A204.1 (cell line): ENCODE data around the gene EXOC6.
A peak's percentile ranks its signal among the peaks of the same experiment; 100 is the strongest.
"Not testable (repeated sequence)": the region's sequence is repeated elsewhere in the genome, so short reads cannot be mapped to it uniquely, and the experiment has no call there.

ENCODE experiments used
- FAIRE-seq: peaks from 2 replicates; lab custom pipeline; 2012; peaks lifted over from hg19 to GRCh38; lab: Jason Lieb, UNC

The EXOC6 gene

DNA sequence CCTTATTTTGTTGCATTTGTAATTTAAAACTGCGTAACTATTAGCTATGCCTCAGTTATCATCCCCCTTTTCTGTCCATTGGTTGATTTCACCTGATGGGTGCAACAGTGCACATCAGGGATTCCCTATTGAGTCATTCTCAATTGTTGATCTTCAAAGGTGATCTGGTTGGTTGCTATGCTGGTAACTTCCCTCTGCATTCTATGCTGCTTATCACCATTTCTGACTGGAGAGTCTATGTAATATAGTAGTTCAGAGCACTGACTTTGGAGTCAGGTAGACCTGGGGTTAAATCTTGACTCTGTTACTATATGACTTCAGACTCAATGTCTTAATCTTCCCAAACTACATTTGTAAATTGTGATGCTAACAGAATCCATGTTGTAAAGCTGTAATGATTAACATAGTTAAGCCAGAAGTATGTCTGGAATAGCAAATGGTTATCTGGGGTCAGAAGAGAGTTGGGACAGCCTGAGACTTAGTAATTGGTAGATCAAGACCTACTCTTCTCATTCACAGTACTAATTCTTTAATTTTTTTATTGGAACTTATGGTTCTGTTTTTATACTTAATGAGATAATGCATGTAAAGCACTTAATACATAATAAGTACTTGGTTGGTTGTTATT lies 38.1 kb downstream of the EXOC6 start:
- FAIRE-seq: no peak

- no peak for FAIRE-seq
Observed at GRCh38 chr10:92890471-92890870, 42.2 kb downstream of the EXOC6 start.

GRCh38 chr10:92891885-92892690 lies 43.8 kb downstream of the EXOC6 start:
- no peak for FAIRE-seq

- no peak for FAIRE-seq
Observed at GRCh38 chr10:92892691-92893054, 44.4 kb downstream of the EXOC6 start.

GRCh38 chr10:92894081-92894655 lies 45.8 kb downstream of the EXOC6 start:
- FAIRE-seq: no peak

GRCh38 chr10:92897916-92898315 lies 49.6 kb downstream of the EXOC6 start:
- FAIRE-seq: no peak

DNA sequence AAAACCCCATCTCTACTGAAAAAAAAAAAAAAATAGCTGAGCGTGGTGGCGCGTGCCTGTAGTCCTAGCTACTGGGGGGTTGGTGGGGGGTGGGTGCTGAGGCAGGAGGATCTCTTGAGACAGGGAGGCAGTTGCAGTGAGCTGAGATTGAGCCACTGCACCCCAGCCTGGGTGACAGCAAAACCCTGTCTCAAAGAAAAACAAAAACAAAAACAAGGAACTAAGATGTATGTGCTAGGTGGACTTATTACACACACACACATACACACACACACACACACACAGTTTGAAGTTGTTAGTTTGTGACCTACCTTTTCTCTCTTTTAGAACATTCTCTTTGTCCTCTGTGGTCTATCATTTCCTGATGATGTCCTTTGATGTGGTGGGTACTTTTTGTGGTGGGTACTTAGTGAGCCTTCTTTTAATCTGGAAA lies 53.5 kb downstream of the EXOC6 start:
- no peak for FAIRE-seq

GRCh38 chr10:92903633-92904032 lies 55.3 kb downstream of the EXOC6 start:
- FAIRE-seq: no peak

GRCh38 chr10:92907280-92907679 lies 59.0 kb downstream of the EXOC6 start:
- no peak for FAIRE-seq

GRCh38 chr10:92912631-92913030 lies 64.3 kb downstream of the EXOC6 start:
- not testable (repeated sequence) for FAIRE-seq

DNA sequence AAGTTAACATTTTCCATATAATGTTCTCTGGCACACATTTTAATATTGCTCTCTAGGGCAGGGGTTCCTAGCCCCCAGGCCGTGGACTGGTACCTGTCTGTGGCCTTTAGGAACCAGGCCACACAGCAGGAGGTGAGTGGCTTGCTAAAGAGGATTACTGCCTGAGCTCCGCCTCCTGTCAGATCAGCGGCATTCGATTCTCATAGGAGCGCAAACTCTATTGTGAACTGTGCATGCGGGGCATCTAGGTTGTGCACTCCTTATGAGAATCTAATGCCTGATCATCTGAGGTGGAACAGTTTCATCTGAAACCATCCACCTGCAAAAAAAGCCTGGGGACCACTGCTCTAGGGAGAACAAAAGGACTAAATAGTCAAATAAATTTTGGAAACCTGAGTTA lies 65.7 kb downstream of the EXOC6 start:
- no peak for FAIRE-seq

DNA sequence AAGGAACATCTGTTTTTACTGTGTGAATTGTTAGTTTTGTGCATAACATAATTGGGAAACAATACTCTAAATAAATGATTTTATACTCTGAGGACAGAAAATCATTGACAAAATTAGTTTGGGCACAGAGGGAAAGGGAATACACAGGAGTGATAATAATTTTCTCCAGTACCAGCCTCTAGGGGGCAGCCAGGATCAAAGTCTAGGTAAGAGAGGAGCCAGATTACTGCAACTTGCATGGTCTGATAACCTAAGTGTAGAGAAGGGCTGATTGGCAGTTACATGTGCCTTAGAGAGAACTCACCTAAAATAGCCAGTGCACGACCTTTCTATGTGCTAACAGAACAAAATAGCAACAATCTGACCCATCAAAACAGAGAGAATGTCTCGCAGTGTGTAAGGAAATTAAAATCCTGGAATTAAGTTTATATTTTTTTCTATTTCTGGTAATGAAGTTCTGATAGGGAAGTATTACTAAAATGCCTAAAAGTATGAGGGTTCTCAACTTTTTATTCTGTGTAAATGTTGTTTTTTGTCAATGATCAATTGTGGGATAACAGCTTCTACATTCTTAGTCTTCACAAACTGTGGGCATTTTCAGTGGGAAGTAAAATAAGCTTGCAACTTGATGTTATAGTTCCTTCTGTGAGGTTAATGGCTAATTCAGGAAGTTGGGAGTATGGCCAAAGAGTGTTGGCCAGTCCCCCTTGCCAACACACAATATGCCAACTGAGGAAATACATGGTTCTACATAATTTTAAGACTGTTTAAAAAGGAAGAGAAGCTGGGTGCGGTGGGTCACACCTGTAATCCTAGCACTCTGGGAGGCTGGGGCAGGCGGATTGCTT lies 66.4 kb downstream of the EXOC6 start:
- peak; percentile 91 for FAIRE-seq

GRCh38 chr10:92915892-92916291 lies 67.6 kb downstream of the EXOC6 start:
- FAIRE-seq: no peak

- FAIRE-seq: no peak
Observed at GRCh38 chr10:92916433-92916832, 68.1 kb downstream of the EXOC6 start.

- no peak for FAIRE-seq
Observed at GRCh38 chr10:92918603-92919002, 70.3 kb downstream of the EXOC6 start.

GRCh38 chr10:92920866-92921265 lies 72.5 kb downstream of the EXOC6 start:
- FAIRE-seq: no peak

DNA sequence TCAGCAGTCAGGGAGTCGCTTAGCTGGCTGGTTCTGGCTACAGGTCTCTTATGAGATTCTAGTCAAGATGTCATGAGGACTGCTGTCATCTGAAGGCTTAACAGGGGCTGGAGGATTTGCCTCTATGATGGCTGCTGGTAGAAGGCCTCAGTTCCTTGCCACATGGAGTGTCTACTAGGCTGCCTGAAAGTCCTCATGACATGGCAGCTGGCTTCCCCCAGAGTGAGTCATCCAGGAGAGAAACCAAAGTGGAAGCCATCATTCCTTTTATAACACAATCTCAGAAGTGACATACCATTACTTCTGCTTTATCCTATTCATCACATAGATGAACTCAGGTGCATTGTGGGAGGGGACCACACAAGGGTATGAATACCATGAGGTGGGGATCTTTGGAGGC lies 75.1 kb downstream of the EXOC6 start:
- no peak for FAIRE-seq

DNA sequence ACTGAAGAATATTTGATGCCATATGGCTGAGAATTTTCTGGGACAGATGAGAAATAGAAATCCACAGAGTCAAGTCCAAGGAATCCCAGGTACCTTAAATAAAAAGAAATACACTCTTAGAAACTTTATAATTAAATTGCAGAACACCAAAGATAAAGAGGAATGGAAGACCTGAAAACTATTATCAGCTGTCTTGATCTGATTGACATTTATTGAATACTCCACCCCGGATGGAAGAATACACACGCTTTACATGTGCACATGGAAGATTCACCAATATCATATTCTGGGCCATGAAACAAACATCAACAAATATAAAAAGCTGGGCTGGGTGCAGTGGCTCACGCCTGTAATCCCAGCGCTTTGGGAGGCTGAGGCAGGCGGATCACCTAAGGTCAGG lies 81.6 kb downstream of the EXOC6 start:
- no peak for FAIRE-seq

DNA sequence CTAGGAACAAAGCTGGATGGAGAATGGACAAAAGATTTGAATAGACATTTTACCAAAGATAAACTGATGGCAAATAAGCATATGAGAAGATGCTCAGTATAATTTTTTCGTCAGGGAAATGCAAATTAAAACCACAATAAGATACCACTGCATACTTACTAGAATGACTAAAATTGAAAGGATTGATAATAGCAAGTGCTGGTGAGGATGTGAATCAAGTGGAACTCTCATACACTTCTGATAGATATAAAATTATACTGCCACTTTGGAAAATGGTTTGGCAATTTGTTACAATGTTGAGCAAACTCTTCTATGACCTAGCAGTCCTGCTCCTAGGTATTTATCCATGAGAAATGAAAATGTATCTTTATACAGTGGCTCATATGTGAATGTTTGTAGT lies 83.3 kb downstream of the EXOC6 start:
- no peak for FAIRE-seq

DNA sequence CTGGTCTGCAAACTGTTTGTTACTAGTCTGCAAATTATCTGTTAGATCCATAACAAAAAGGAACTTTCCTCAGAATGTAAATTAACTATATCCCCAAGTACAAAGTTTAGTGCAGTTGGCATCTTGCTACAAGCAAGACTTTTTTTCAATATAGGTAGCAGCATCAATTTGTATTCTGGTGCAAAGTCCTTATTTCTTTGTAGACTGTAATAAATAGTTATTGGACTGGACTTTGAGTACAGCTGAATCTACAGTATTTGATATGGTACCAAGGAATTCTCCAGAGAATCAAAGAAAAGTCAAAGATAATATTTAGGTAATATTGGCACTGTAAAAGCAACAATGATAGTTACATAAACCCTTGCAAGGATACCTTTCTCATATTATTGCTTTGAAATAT lies 89.6 kb downstream of the EXOC6 start:
- FAIRE-seq: no peak

DNA sequence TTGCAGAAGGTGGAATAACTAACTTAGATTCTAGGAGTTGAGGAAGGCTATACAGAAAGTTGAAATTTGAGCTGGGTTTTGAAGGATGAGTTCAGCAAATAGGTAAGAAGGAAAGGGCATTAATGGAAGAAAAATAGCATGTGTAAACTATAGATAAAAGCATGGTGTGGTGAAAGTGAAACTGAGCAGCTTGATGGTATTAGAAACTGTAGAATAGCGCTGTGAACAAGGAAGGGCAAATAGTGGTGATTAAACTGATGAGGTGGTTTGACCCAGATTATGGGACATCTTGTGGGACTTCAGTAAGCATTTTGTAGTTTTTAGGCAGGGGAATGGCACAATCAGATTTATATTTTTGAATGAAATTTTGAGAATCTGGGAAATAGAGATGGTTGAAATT lies 90.5 kb downstream of the EXOC6 start:
- no peak for FAIRE-seq

DNA sequence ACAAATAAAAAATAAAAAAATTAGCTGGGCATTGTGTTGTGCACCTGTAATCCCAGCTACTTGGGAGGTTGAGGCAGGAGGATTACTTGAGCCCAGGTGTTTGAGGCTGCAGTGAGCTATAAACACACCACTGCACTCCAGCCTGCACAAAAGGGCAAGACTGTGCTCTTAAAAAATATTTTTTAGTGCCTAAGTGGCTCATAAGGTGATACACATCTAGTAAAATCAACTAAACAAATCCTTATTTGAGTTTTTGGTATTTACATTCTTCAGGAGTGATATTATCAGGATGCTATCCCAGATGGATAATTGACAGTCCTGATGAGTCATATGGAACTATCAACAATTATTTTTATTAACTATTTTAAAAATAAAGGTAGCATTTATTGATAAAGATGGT lies 93.9 kb downstream of the EXOC6 start:
- peak; percentile 29 for FAIRE-seq

- FAIRE-seq: no peak
Observed at GRCh38 chr10:92946491-92946890, 98.2 kb downstream of the EXOC6 start.
